ENCODE results near the gene LTBP1.
A peak's percentile ranks its signal among the peaks of the same experiment; 100 is the strongest.

LTBP1 gene

GRCh38 chr2:33207151-33207740, 260.5 kb downstream of the LTBP1 start:
- DNase-seq = no peak

GRCh38 chr2:33208400-33208799, 261.6 kb downstream of the LTBP1 start:
- peak; percentile 2 for DNase-seq

DNA sequence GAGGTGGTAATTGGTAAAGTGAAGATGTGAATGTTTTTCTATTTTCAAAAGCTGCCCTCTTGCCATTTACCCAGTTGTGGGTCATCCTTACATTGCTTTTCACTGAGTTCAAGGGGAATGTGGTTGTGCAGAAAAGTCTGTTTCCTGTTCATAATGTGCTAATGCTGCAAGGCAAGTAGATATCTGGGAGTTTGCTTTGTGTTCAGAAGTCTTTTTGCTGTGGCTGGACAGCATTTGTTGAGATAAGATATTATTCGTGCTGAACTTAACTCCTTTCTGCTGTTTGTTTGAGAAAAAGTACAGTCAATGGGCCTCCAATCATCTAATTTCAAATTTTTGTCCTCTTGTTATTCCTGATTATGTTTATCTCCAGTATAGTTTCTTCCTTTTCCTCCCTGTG, 263.2 kb downstream of the LTBP1 start:
- no peak for DNase-seq

GRCh38 chr2:33210626-33211025, 263.9 kb downstream of the LTBP1 start:
- no peak for DNase-seq

DNA sequence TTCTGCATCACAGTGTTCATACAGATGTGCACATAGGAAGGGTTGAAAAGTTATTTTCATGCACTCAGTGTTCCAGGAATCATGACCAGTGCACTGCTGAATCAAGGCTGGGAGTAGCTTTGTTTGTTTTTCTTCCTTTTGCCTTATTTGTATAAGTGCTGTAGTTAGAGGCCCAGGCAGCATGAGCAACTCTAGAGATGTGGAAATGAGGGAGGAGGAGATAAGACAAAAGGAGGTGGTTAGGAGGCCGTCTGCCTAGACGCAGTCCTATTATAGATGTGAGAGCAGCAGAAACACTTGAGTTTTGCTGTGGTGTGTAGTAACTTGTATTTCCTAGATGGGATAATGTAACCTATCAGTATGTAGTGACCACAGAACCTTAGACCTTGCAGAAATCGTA, 265.4 kb downstream of the LTBP1 start:
- no peak for DNase-seq

DNA sequence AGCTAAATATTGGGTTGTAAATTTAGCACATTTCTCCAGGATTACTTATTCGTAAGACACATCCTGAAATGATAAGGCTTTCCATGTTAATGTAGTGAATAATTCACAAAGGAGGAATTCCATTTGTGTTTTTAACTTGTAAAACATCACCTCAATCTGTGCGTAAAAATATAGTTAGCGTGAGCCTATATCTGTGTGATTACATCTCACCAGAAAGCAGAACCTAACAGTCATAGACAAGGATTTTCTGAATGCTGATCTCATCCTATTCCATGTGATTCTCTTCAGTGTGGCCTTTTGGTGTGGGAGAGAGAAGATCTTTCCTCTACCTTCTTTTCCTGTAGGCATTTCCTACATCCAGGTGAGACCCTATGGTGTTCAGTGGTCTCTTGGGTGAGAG, 266.5 kb downstream of the LTBP1 start:
- no peak for DNase-seq

- DNase-seq = no peak
Measured at GRCh38 chr2:33213648-33214047, 266.9 kb downstream of the LTBP1 start.

DNA sequence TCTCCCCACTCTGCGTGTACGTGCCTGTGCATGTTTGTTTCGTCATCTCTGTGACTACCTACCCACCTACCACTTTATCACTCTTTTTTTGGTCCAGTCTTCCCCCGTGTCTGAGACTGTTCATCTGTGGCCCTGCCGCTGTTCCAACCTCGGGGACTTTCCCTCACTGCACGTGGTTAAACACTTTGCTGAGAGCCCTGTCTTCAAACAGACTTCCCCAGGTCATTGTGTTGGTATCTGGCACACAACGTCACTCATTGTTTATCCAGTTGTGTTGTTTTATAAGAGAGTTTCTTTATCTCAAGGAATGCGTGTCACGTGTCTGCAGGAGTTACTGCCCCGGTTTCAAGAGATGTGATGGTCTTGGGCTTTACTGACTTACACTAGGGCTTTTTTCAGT, 267.7 kb downstream of the LTBP1 start:
- DNase-seq = no peak

DNA sequence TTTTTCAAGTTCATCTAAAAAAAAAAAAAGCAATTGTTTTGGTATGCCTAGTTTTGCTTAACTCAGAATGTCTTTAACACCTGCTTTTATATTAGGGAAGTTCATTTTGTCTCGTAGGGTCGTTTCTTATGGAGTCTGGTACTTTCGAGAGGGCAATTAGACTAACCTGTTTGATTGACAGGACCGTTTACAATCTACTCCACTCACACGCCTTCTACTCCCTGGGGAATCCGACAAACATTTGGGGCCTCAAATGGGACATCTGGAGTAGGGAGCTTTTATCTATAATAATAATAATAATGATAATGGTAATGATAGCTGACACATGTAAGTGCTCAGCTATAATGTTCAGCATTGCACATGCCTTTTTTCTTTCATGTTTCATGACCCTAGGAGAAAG, 268.1 kb downstream of the LTBP1 start:
- no peak for DNase-seq

GRCh38 chr2:33215299-33215698, 268.5 kb downstream of the LTBP1 start:
- no peak for DNase-seq

DNA sequence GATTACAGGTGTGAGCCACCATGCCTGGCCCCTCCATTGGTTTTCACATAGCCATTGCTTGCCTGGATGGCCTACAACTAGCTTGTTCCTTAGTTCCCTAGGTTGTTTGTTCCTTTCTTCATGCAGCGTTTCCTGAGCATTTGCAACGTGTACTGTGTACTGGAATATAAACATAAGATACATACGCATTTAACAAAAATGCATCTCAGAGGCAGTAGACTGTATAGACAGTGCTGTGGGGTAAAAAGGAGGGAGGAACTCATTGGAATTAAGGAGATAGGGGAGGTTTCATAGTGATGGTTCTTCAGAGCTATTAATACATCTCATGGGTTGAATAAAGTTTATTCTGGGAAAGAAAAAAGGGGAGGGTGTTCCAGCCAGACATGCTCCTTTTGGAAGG, 269.2 kb downstream of the LTBP1 start:
- no peak for DNase-seq

DNA sequence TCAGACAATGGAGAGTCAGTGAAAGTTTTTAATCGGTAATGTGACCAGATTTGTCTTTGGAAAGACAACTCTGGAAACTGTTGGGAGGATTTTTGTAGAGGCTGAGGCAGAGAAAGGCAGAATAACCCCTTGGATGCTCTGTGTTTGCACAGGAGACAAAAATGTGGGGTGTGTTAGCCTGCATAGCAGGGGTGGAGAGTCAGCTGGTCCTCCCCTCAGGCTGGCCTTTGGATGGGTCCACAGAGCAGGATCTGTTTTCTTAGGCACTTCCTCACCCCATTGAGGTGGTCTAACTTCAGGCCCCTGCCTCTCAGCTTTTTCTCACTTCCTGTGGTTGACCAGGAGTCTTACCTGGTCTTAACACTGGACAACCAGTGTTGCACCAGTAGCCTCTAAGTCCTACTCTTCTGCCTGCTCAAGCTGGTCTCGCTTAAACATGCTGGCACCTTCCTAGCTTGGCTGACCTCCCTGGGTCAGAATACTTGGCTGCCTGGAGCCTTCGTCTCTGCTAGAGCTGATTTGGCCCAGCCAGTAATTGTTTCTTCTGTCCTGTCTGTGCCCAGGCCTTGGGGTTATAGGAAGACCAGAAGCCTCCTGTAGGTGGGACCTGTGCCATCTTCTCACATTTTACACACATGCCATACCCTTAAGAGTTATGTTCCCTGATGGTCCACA, 269.9 kb downstream of the LTBP1 start:
- DNase-seq = no peak

GRCh38 chr2:33217406-33217805, 270.7 kb downstream of the LTBP1 start:
- DNase-seq = no peak

- no peak for DNase-seq
Measured at GRCh38 chr2:33219114-33219513, 272.4 kb downstream of the LTBP1 start.

DNA sequence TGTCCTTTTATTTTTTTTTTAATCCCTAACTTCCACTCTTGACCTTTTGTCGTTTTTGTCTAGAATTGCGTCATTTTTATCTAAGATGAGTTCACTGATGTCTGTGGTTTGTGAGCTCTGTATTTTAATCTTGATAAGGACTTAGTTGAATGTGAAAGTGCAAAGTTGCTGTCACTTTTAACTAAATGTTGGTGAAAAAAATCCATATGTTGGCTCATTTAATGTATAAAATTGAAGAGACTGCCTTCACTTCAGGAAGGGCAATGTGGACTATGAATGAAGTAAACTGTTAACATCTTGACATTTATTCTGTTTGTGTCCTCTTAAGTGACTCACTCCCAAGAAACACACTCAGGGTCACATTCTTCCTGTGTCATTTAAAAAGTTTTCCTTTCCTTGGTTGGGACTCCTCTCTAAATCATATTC, 273.1 kb downstream of the LTBP1 start:
- DNase-seq = no peak

GRCh38 chr2:33220533-33220932, 273.8 kb downstream of the LTBP1 start:
- no peak for DNase-seq

- no peak for DNase-seq
Measured at GRCh38 chr2:33221046-33221784, 274.5 kb downstream of the LTBP1 start.

GRCh38 chr2:33222309-33222708, 275.6 kb downstream of the LTBP1 start:
- no peak for DNase-seq

GRCh38 chr2:33223856-33224255, 277.1 kb downstream of the LTBP1 start:
- DNase-seq = no peak

- DNase-seq = no peak
Measured at GRCh38 chr2:33225350-33225749, 278.6 kb downstream of the LTBP1 start.

- no peak for DNase-seq
Measured at GRCh38 chr2:33226546-33226945, 279.8 kb downstream of the LTBP1 start.

GRCh38 chr2:33229646-33230045, 282.9 kb downstream of the LTBP1 start:
- DNase-seq = no peak

DNA sequence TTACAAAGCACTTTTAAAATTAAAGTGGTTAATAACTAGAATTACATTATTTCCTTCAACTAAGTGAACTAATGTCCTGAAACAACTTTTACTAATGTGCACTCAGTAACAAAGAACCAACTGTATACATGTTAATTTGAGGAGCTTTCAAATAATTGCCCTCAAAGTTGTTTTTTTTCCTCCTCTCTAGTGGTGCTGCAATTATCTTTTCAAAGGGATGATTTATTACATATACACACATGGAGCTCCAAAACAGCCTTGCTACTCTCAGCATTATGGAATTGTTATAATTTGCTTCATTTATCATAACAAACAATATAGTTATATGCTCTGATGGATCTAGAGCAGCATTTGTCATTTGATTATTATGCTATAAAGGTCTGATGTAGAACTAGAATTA, 283.4 kb downstream of the LTBP1 start:
- DNase-seq = no peak

DNA sequence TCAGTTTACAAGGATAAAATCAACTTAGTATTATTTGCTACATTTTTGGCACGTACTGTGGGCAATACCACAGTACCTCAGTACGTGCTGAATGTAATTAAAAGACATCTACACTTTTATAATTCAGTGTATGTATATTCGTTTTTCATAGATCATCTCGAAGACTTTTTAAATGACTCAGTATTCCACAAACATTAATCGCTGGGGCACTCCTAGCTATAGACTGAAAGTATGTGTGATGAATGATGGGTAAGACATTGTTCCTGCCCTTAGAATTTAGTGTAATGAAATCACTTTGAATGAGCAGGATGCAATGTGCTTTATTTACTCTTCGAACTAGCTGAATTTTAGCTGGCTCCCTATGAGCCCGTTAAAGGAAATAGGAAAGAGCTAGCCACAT, 284.1 kb downstream of the LTBP1 start:
- no peak for DNase-seq

All from CD4-positive, alpha-beta T cell treated with Interleukin-6 for 4 hours (primary cell).